HepG2 (cell line): Measurements from ENCODE around the gene MAP1LC3B. TPM values are rescaled to one million over a fixed set of nuclear protein-coding genes. Genes with fewer than 3 reads are reported as not detected.

Experiments
- ARHGAP35 ChIP-seq: sonication (generic); formaldehyde crosslinking; IDR thresholded peaks from 2 replicates; pipeline ENCODE4 v1.9.0; 2022; ENCODE audit warnings: mild to moderate bottlenecking, inconsistent platforms, moderate library complexity, missing genetic modification reagents, borderline replicate concordance
- CBX2 ChIP-seq, 2 experiments: fragments of 200-600 bp in 1 of 2; sonication (generic); formaldehyde crosslinking in 1 of 2; IDR thresholded peaks; 2 replicates each; pipeline versions ENCODE4 v1.7.0 to v1.8.1; 2018 to 2022; ENCODE audit warnings: low read depth in 2 of 2, low read length in 1 of 2, mild to moderate bottlenecking in 1 of 2, missing genetic modification reagents in 1 of 2
- GABPA ChIP-seq, 2 experiments: IDR thresholded peaks; 2 replicates each; pipeline ENCODE4 v1.6.1; 2011 to 2016; ENCODE audit warnings: low read depth in 2 of 2, low read length in 1 of 2, missing biosample characterization in 1 of 2, missing genetic modification characterization in 1 of 2
- HMG20B ChIP-seq: conservative IDR thresholded peaks from 2 replicates; pipeline ENCODE4 v1.6.1; 2016; ENCODE audit warnings: missing genetic modification reagents, missing compliant biosample characterization
- ISL2 ChIP-seq: sonication (generic); formaldehyde crosslinking; IDR thresholded peaks from 2 replicates; pipeline ENCODE4 v1.5.0; 2020; ENCODE audit warnings: missing genetic modification reagents
- JUN ChIP-seq: sonication (generic); formaldehyde crosslinking; IDR thresholded peaks from 2 replicates; pipeline ENCODE4 v1.4.0; 2020; ENCODE audit warnings: mild to moderate bottlenecking, missing genetic modification reagents
- KLF12 ChIP-seq: sonication (generic); formaldehyde crosslinking; IDR thresholded peaks from 2 replicates; pipeline ENCODE4 v1.4.0; 2020; ENCODE audit warnings: missing genetic modification reagents, borderline replicate concordance
- KLF13 ChIP-seq: sonication (generic); formaldehyde crosslinking; IDR thresholded peaks from 2 replicates; pipeline ENCODE4 v1.4.0; 2020; ENCODE audit warnings: mild to moderate bottlenecking, missing genetic modification reagents
- MEIS1 ChIP-seq: sonication (generic); formaldehyde crosslinking; IDR thresholded peaks from 2 replicates; pipeline ENCODE4 v1.9.0; 2021; ENCODE audit warnings: mild to moderate bottlenecking, missing genetic modification reagents, moderate library complexity, borderline replicate concordance
- NAIF1 ChIP-seq: sonication (generic); formaldehyde crosslinking; IDR thresholded peaks from 2 replicates; pipeline ENCODE4 v1.5.0; 2020; ENCODE audit warnings: mild to moderate bottlenecking, missing genetic modification reagents, borderline replicate concordance
- SIX4 ChIP-seq: sonication (generic); formaldehyde crosslinking; IDR thresholded peaks from 2 replicates; pipeline ENCODE4 v1.4.0; 2020; ENCODE audit warnings: missing genetic modification reagents
- SUZ12 ChIP-seq: fragments of 150-350 bp; IDR thresholded peaks from 2 replicates; pipeline ENCODE4 v1.6.1; 2014; ENCODE audit warnings: low read depth, low read length
- TAF15 ChIP-seq: fragments of 200-400 bp; formaldehyde crosslinking; IDR thresholded peaks from one replicate; pipeline ENCODE4 v1.6.1; 2018; ENCODE audit warnings: mild to moderate bottlenecking, low read depth, low read length; ENCODE audit not compliant: poor library complexity, severe bottlenecking
- TMF1 ChIP-seq: sonication (generic); formaldehyde crosslinking; IDR thresholded peaks from 2 replicates; pipeline ENCODE4 v1.8.1; 2022; ENCODE audit warnings: low read depth, missing genetic modification reagents
- ZFP36 ChIP-seq: fragments of 150-350 bp; IDR thresholded peaks from 2 replicates; pipeline ENCODE4 v1.6.1; 2018; ENCODE audit warnings: borderline replicate concordance, low read length, low read depth; ENCODE audit not compliant: partially characterized antibody
- ZNF703 ChIP-seq: sonication (generic); formaldehyde crosslinking; IDR thresholded peaks from 2 replicates; pipeline ENCODE4 v1.5.1; 2020; ENCODE audit warnings: missing genetic modification reagents, mild to moderate bottlenecking, moderate library complexity, borderline replicate concordance
- polyA plus RNA-seq, 8 experiments: library from polyadenylated mRNA; depleted of rRNA in 3 of 8; stranded (reverse) in 7 of 8; unstranded in 1 of 8; fragments of >200 nt; fragmentation: Illumina TruSeq in 4 of 8; extraction: Trizol in 4 of 8; gene quantifications; 2 replicates each; pipeline versions ENCODE4 v1.2.1 to v1.2.3, GENCODE V29; 2011 to 2016; ENCODE audit warnings: low read depth in 4 of 8, missing spikeins in 1 of 8, mixed read lengths in 1 of 8; ENCODE audit not compliant: insufficient read depth in 1 of 8
- total RNA-seq, 5 experiments: library from RNA; depleted of rRNA; stranded (reverse); fragments of >200 nt; fragmentation: Illumina TruSeq; extraction: Trizol; gene quantifications; 2 replicates each; pipeline ENCODE4 v1.2.3, GENCODE V29; 2016; ENCODE audit warnings: low read depth in 1 of 5
- TF ChIP-seq, protein P1 (sequence below): sonication (generic); formaldehyde crosslinking; IDR thresholded peaks from 2 replicates; pipeline ENCODE4 v1.4.0; 2020; ENCODE audit warnings: missing genetic modification reagents
- TF ChIP-seq, protein P2 (sequence below): sonication (generic); formaldehyde crosslinking; conservative IDR thresholded peaks from 2 replicates; pipeline ENCODE4 v1.5.0; 2020; ENCODE audit warnings: missing genetic modification reagents
- TF ChIP-seq, protein P3 (sequence below): sonication (generic); formaldehyde crosslinking; IDR thresholded peaks from 2 replicates; pipeline ENCODE4 v1.4.0; 2020; ENCODE audit warnings: missing genetic modification reagents

The MAP1LC3B gene
- total and polyA plus RNA-seq, 2 of the 13 experiments (the other 11 are each of a cell fraction or from before 2014, with no cell fraction given): 15.7 to 37.4 TPM

DNA sequence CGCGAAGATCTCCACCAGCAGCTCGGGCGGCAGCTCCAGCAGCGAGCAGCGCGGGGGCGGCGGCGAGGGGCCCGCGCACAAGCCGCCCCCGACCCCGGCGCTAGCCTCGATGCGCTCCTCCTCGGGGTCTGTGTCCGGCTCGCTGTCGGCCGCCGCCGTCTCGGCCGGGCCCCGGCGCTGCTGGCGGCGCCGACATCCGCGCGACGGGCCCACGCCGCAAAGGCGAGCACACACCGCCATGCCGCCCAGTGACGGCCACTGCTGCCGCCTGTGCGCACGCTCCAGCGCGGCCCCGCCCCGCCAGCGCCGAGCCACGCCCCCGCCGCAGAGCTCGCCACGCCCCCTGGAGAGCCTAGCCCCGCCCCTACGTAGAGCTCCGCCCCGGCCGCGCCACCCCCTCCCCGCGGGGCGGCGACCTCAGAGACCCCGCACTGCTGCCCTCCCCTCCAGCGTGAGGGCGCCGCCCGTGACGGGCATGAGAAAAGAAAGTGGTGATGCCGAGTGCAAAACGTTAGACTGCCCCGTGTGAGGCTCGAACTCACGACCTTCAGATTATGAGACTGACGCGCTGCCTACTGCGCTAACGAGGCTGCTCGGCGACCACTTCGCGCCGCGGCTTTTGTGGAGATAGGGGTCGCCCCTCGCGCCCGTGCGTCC lies 8.5 kb upstream of the MAP1LC3B start, which contains the start of gene FBXO31 (continued):
- TF ChIP-seq, protein P1, sequence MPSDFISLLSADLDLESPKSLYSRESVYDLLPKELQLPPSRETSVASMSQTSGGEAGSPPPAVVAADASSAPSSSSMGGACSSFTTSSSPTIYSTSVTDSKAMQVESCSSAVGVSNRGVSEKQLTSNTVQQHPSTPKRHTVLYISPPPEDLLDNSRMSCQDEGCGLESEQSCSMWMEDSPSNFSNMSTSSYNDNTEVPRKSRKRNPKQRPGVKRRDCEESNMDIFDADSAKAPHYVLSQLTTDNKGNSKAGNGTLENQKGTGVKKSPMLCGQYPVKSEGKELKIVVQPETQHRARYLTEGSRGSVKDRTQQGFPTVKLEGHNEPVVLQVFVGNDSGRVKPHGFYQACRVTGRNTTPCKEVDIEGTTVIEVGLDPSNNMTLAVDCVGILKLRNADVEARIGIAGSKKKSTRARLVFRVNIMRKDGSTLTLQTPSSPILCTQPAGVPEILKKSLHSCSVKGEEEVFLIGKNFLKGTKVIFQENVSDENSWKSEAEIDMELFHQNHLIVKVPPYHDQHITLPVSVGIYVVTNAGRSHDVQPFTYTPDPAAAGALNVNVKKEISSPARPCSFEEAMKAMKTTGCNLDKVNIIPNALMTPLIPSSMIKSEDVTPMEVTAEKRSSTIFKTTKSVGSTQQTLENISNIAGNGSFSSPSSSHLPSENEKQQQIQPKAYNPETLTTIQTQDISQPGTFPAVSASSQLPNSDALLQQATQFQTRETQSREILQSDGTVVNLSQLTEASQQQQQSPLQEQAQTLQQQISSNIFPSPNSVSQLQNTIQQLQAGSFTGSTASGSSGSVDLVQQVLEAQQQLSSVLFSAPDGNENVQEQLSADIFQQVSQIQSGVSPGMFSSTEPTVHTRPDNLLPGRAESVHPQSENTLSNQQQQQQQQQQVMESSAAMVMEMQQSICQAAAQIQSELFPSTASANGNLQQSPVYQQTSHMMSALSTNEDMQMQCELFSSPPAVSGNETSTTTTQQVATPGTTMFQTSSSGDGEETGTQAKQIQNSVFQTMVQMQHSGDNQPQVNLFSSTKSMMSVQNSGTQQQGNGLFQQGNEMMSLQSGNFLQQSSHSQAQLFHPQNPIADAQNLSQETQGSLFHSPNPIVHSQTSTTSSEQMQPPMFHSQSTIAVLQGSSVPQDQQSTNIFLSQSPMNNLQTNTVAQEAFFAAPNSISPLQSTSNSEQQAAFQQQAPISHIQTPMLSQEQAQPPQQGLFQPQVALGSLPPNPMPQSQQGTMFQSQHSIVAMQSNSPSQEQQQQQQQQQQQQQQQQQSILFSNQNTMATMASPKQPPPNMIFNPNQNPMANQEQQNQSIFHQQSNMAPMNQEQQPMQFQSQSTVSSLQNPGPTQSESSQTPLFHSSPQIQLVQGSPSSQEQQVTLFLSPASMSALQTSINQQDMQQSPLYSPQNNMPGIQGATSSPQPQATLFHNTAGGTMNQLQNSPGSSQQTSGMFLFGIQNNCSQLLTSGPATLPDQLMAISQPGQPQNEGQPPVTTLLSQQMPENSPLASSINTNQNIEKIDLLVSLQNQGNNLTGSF (CRISPR knock-in tag): peak; percentile 34; the same call in 1 of the 2 replicates
- TF ChIP-seq KLF13 (CRISPR knock-in tag) (peak; percentile 77; the same call in 1 of the 2 replicates), NAIF1 (no peak), SIX4 (peak; percentile 75), ZFP36 (peak; percentile 55), ARHGAP35 (peak; percentile 77), JUN (CRISPR knock-in tag) (peak; percentile 67; the same call in 1 of the 2 replicates), TAF15 (peak; percentile 25), CBX2 (IDR thresholded peaks at IDR 0.05; ENCODE audit: low read depth, low read length) (no peak), CBX2 (CRISPR knock-in tag; IDR thresholded peaks at IDR 0.05; ENCODE audit: low read depth) (no peak), KLF12 (peak; percentile 65; the same call in 1 of the 2 replicates), TMF1 (no peak; the same call in 1 of the 2 replicates), SUZ12 (no peak), ISL2 (CRISPR knock-in tag) (peak; percentile 91), ZNF703 (no peak), HMG20B (CRISPR knock-in tag) (peak; percentile 66; the same call in 1 of the 2 replicates), GABPA (IDR thresholded peaks at IDR 0.05; ENCODE audit: low read depth, low read length) (no peak), GABPA (CRISPR knock-in tag; IDR thresholded peaks at IDR 0.05; ENCODE audit: low read depth) (peak; percentile 76), MEIS1 (CRISPR knock-in tag) (peak; percentile 83; the same call in 1 of the 2 replicates)
- TF ChIP-seq, protein P2, sequence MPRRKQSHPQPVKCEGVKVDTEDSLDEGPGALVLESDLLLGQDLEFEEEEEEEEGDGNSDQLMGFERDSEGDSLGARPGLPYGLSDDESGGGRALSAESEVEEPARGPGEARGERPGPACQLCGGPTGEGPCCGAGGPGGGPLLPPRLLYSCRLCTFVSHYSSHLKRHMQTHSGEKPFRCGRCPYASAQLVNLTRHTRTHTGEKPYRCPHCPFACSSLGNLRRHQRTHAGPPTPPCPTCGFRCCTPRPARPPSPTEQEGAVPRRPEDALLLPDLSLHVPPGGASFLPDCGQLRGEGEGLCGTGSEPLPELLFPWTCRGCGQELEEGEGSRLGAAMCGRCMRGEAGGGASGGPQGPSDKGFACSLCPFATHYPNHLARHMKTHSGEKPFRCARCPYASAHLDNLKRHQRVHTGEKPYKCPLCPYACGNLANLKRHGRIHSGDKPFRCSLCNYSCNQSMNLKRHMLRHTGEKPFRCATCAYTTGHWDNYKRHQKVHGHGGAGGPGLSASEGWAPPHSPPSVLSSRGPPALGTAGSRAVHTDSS (CRISPR knock-in tag): peak; percentile 88; the same call in 1 of the 2 replicates
- TF ChIP-seq, protein P3, sequence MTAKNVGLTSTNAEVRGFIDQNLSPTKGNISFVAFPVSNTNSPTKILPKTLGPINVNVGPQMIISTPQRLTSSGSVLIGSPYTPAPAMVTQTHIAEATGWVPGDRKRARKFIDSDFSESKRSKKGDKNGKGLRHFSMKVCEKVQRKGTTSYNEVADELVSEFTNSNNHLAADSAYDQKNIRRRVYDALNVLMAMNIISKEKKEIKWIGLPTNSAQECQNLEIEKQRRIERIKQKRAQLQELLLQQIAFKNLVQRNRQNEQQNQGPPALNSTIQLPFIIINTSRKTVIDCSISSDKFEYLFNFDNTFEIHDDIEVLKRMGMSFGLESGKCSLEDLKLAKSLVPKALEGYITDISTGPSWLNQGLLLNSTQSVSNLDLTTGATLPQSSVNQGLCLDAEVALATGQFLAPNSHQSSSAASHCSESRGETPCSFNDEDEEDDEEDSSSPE (CRISPR knock-in tag): peak; percentile 75; the same call in 1 of the 2 replicates
